Stomach (tissue), 9 donors: ENCODE measurements around the gene TNK1. TPM values are rescaled to one million over a fixed set of nuclear protein-coding genes. Genes with fewer than 3 reads are reported as not detected.

Source experiments
- DNase-seq, 2 donors: peaks; one replicate each; pipeline versions ENCODE4 v3.0.0 to v3.0.0-alpha.2; 2013 to 2019
- H3K27ac ChIP-seq, 5 donors: fragments of 200-600 bp in 4 of 5; sonication (generic) in 4 of 5; one replicate each; pipeline ENCODE4 v1.5.1; 2013 to 2019; ENCODE audit warnings: mild to moderate bottlenecking in 1 of 5, moderate library complexity in 1 of 5
- H3K27me3 ChIP-seq, 3 donors: fragments of 200-600 bp; sonication (generic); one replicate each; pipeline ENCODE4 v1.5.1; 2017 to 2019; ENCODE audit warnings: mixed run types in 1 of 3
- H3K36me3 ChIP-seq, 4 donors: fragments of 200-600 bp; sonication (generic); 1 replicate in 3 of 4; 2 replicates in 1 of 4; pipeline ENCODE4 v1.5.1; 2016 to 2019
- H3K4me1 ChIP-seq, 4 donors: fragments of 200-600 bp; sonication (generic); one replicate each; pipeline ENCODE4 v1.5.1; 2016 to 2019
- H3K4me3 ChIP-seq, 4 donors: fragments of 200-600 bp; sonication (generic) in 3 of 4; one replicate each; pipeline ENCODE4 v1.5.1; 2016 to 2019; ENCODE audit warnings: mild to moderate bottlenecking in 1 of 4
- H3K9me3 ChIP-seq, 4 donors: fragments of 200-600 bp; sonication (generic); one replicate each; pipeline ENCODE4 v1.5.1; 2016 to 2019
- EP300 ChIP-seq: sonication (generic); formaldehyde crosslinking; IDR thresholded peaks from one replicate; pipeline ENCODE4 v1.6.1; 2017; ENCODE audit warnings: antibody characterized with exemption
- POLR2A ChIP-seq, 4 donors: fragments of 450-650 bp; IDR thresholded peaks; one replicate each; pipeline ENCODE4 v1.6.1; 2016; ENCODE audit warnings: antibody characterized with exemption in 4 of 4, control low read depth in 2 of 4, mild to moderate bottlenecking in 1 of 4, moderate library complexity in 1 of 4
- POLR2AphosphoS5 ChIP-seq, 3 donors: sonication (generic); formaldehyde crosslinking; IDR thresholded peaks; one replicate each; pipeline ENCODE4 v1.6.1; 2016; ENCODE audit warnings: antibody characterized with exemption in 3 of 3
- WGBS, 5 donors: extraction: QIAGEN DNeasy Blood & Tissue Kit in 3 of 5; methylation state at CpG; one replicate each; pipeline versions ENCODE4 v1.1.5 to v1.1.7; 2013 to 2018; 5-methylcytosine and 5-hydroxymethylcytosine counted together
- intact Hi-C: fragments of 100-400 bp; cut with DNase I; formaldehyde crosslinking; loops from one replicate; pipeline ENCODE4 v1.15.1; 2023; ENCODE audit warnings: low total_unique reads
- polyA plus RNA-seq, 3 donors: library from polyadenylated mRNA; stranded (reverse); fragments of 200-250 nt; gene quantifications; one replicate each; pipeline ENCODE4 v1.2.3, GENCODE V29; 2013
- total RNA-seq, 5 donors: library from RNA; depleted of rRNA; stranded (reverse); fragments of >200 nt; gene quantifications; one replicate each; pipeline versions ENCODE4 v1.1.0 to v1.2.3, GENCODE V29; 2014 to 2016
- TF ChIP-seq, protein P1 (sequence below), 7 experiments: fragments of 450-650 bp in 4 of 7; fragments of 200-600 bp in 3 of 7; sonication (generic) in 3 of 7; IDR thresholded peaks; one replicate each; pipeline ENCODE4 v1.5.1; 2016 to 2019; ENCODE audit warnings: antibody characterized with exemption in 7 of 7, control low read depth in 2 of 7, mild to moderate bottlenecking in 1 of 7
- donor health status: healthy with polysubstance abuse.
- donor health status: Bipolar disorder and iron deficiency.
- donor health status: healthy.

TNK1 gene
- total and polyA plus RNA-seq, 8 donors: 5.7 to 37.1 (median 10.4) TPM

DNA sequence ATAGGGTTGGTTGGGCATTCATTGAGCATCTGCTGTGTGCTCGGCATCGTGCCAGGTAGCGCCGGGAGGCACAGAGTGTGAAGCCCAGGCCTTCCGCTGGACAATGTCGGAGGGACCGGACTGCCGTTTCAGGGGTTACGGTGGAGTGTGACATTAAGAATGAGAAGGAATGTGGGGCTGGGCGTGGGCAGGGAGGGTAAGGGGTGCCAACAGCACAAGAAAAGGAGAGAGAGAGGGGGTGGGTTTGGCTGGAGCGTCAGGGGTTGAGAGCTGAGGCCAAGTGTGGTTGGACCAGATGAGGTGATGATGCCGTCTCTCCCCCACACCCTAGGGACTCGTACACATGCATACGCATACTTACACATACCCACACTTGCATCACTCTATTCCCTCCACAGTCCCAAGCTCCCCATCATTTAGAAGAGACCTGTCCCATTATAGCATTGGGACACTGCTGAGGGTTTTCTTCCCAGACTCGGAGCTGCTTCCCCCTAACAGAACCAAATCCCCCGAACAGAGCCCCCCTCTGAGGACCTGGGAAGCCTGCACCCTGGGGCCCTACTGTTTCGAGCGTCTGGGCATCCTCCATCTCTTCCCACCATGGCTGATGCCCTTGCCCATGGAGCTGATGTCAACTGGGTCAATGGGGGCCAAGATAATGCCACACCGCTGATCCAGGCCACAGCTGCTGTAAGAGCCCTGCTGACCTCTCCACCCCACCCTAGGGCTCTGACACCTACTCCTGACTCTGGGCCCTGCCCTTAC, 32.2 kb upstream of the TNK1 start:
- peaks cover 29 to 53% (median 44%) of the 10 kb centered on the region in 4 donors for H3K4me1 ChIP-seq

DNA sequence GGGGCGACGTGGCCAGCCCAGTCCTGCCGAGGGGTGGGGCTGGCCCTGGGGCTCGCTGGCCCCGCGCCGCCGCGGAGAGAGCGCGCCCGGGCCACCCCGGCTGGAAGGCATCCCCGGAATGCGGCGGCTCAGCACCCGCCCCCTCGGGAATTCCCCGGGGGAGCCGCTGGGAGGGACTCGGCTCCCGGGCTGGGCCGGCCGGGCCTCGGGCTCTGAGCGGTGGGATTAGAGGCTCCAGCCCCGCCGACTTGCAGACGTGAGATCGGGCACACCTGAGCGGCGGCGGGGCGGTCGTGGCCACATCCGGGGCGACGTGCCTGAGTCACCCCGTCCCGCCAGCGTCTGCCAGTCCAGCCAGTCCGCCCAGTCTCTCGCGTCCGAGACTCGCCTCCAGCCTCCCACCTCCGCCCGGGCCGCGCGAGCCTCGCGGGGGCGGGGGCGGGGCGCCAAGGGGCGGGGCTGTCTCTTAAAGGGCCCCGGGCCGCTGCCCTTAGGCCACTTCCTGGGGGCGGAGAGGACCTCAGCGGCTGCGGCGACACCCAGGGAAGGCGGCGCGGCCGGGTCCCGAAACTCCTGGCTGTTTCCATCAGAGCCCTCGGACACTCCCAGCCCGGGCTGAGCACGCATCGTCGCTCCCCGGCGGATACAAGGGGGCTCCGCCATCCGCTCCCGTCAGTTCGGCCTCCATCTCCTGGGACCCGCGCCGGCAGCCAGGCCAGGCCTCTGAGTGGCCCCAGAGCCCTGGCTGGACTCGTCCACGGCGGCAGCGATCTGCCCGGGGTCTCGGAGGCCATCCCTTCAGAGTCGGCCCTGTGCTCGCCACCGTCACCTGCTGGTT, 29.0 kb upstream of the TNK1 start, which contains the start of gene KCTD11:
KCTD11 (plus strand) TSS at position 498 of the 838 bp plus-strand sequence.
- H3K27me3 ChIP-seq: no peaks in the 10 kb centered on the region
- DNase-seq: peak; percentile 95 to 97
- intact Hi-C loops: no loop called here
- H3K4me1 ChIP-seq: peaks cover 38 to 79% (median 68%) of the 10 kb centered on the region in 4 donors
- 0 to 3% (median 1%) methylated on average over 29 to 91 of the region's 91 CpGs for WGBS, 5 donors
- TF ChIP-seq EP300 (no peak), POLR2AphosphoS5 (IDR thresholded peaks at IDR 0.05) (peak; percentile 17 to 95 (median 87)), POLR2A (IDR thresholded peaks at IDR 0.05) (no peak)
- TF ChIP-seq, protein P1, sequence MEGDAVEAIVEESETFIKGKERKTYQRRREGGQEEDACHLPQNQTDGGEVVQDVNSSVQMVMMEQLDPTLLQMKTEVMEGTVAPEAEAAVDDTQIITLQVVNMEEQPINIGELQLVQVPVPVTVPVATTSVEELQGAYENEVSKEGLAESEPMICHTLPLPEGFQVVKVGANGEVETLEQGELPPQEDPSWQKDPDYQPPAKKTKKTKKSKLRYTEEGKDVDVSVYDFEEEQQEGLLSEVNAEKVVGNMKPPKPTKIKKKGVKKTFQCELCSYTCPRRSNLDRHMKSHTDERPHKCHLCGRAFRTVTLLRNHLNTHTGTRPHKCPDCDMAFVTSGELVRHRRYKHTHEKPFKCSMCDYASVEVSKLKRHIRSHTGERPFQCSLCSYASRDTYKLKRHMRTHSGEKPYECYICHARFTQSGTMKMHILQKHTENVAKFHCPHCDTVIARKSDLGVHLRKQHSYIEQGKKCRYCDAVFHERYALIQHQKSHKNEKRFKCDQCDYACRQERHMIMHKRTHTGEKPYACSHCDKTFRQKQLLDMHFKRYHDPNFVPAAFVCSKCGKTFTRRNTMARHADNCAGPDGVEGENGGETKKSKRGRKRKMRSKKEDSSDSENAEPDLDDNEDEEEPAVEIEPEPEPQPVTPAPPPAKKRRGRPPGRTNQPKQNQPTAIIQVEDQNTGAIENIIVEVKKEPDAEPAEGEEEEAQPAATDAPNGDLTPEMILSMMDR (IDR thresholded peaks at IDR 0.05): peak in 2 of 7 experiments; percentile 31 to 41
- peaks cover 0 to 13% (median 0%) of the 10 kb centered on the region in 4 donors for H3K36me3 ChIP-seq
- H3K9me3 ChIP-seq: no peaks in the 10 kb centered on the region
- peak within 1 kb of the TSS; percentile 60 to 84 (median 71) for H3K4me3 ChIP-seq
- peak within 1 kb of the TSS; percentile 95 to 99 (median 99) for H3K27ac ChIP-seq

More for the DNA sequence above, 32.2 kb upstream of the TNK1 start:
- Histone ChIP-seq H3K4me3 (no peak overlapping the region), H3K9me3 (no peaks in the 10 kb centered on the region), H3K27me3 (peaks cover 0 to 2% (median 0%) of the 10 kb centered on the region in 3 donors), H3K27ac (peak overlapping the region in 1 of 5 donors; percentile 99), H3K36me3 (peaks cover 0 to 20% (median 0%) of the 10 kb centered on the region in 4 donors)
- intact Hi-C loops: loop anchor here (10.0 kb wide), 1 partner anchor 74 kb away; no protein-coding TSS in a partner anchor
- no peak for TF ChIP-seq POLR2AphosphoS5 (IDR thresholded peaks at IDR 0.05)
- TF ChIP-seq POLR2A (IDR thresholded peaks at IDR 0.05): no peak
- TF ChIP-seq, protein P1 (IDR thresholded peaks at IDR 0.05): no peak
- no peak for TF ChIP-seq EP300
- WGBS, 5 donors: 61 to 72% (median 65%) methylated on average over 18 to 19 of the region's 19 CpGs
- DNase-seq: peak in 1 of 2 donors; percentile 38

DNA sequence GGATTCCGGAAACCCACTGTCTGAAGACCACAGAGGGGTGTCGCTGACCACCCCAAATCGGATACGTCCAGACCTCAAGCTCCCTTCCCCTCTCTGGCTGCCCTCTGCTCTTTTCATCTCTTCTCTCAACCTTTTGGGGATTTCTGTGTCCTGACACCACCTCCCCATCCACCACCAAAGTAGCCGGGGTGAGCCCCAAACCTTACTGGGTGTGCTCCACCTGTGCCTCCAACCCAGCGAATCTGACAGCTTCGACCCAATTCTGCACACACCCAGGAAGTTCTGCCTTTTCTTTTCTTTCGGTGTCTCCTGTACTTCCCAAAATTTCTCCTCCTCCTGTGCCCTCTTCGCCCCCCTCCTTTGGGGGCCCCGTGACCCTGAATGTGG, 28.4 kb upstream of the TNK1 start:
- no peak for DNase-seq
- Histone ChIP-seq H3K4me3 (peak overlapping the region; percentile 60 to 84 (median 71)), H3K9me3 (no peaks in the 10 kb centered on the region), H3K36me3 (peaks cover 0 to 7% (median 0%) of the 10 kb centered on the region in 4 donors), H3K4me1 (peaks cover 38 to 79% (median 68%) of the 10 kb centered on the region in 4 donors), H3K27ac (peak overlapping the region; percentile 95 to 99 (median 99)), H3K27me3 (no peaks in the 10 kb centered on the region)
- intact Hi-C loops: no loop called here
- 19 to 28% (median 26%) methylated on average over 9 to 10 of the region's 10 CpGs for WGBS, 5 donors
- TF ChIP-seq, protein P1 (IDR thresholded peaks at IDR 0.05): peak in 2 of 7 experiments; percentile 36 to 42
- TF ChIP-seq POLR2AphosphoS5 (IDR thresholded peaks at IDR 0.05): no peak
